GM19468 (cell line): ENCODE measurements around the gene SLC35F3.
"Not testable (repeated sequence)": the region's sequence is repeated elsewhere in the genome, so short reads cannot be mapped to it uniquely, and the experiment has no call there.

Source experiments
- ATAC-seq: cut with Tn5 transposase; IDR thresholded peaks from one replicate; pipeline ENCODE4 v1.9.1; 2021; ENCODE audit warnings: mild to moderate bottlenecking, moderate library complexity, moderate number of reproducible peaks; ENCODE audit not compliant: unreplicated experiment; ENCODE audit errors: extremely low read depth

SLC35F3 gene

GRCh38 chr1:234169161-234169849, 264.8 kb downstream of the SLC35F3 start:
- ATAC-seq = no peak

- no peak for ATAC-seq
These were observed 265.6 kb downstream of the SLC35F3 start for GRCh38 chr1:234170067-234170466.

- no peak for ATAC-seq
These were observed 266.1 kb downstream of the SLC35F3 start for GRCh38 chr1:234170622-234171021.

DNA sequence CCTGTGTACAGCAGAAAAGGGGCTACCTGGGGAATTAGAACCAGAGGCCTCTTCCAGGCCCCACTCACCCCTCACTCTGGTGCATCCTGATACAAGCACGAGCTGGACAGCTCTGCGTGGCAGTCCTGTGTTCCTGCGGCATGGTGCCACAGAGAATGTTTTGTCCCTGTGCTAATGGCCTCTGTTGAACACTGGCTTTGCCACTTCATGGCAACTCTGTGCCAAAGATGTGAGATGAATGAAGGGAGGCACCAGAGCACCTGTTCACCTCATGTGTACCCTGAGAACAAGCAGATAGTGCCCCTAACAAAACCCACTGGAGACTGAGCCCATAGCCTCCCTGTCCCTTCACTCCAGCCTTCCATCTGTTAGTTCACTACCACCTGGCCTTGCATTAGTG, 269.5 kb downstream of the SLC35F3 start:
- no peak for ATAC-seq

- ATAC-seq = no peak
These were observed 270.9 kb downstream of the SLC35F3 start for GRCh38 chr1:234175363-234175762.

DNA sequence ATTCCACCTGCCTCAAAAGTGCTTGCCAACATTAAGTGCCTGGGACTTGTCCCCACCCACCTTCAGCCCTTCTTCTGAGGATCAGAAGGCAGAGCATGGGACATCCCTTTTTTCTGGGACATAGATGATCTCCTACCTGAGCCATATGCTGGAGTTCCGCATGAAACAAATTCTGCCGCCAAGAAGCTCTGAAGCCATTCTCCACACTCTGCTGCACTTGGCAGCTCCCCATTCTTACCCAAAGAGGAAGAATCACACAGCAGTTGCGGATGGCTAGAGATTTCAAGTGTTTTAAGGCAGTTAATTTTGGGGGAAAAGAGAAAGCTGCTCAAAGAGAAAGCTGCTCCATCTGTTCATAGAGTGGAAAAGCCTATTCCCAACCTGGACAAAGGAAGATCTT, 271.5 kb downstream of the SLC35F3 start:
- no peak for ATAC-seq

GRCh38 chr1:234176847-234177246, 272.4 kb downstream of the SLC35F3 start:
- not testable (repeated sequence) for ATAC-seq

- ATAC-seq = no peak
These were observed 281.0 kb downstream of the SLC35F3 start for GRCh38 chr1:234185438-234185837.

DNA sequence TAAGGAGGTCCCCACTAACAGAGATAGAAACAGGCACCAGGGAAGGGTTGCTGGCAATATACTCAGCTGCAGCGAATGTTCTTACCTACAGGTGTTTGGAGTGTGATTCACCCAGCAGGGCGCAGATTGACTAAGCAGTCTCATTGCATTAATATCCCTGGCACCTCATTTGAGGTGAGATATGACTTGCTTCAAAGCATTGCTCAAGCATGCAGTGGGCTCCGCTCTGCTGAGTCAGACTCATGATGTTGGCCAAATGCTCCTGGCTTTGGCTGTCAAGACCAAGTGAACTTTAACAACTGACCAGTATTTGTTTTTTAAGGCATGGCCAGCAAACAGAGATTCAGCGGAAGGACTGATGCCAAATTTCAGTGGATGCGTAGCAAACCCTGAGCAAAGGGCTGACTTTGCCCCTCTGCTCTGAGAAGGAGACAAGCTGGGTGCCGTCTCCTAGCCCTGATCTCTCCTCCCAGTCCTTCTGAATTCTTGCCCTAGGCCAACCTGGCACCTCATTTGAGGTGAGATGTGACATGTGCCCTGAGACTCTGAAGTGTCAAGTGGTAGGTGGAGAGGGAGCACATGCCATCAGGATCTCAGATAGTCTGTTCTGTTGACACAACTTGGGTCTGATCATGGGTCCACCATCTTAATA, 281.7 kb downstream of the SLC35F3 start:
- no peak for ATAC-seq

DNA sequence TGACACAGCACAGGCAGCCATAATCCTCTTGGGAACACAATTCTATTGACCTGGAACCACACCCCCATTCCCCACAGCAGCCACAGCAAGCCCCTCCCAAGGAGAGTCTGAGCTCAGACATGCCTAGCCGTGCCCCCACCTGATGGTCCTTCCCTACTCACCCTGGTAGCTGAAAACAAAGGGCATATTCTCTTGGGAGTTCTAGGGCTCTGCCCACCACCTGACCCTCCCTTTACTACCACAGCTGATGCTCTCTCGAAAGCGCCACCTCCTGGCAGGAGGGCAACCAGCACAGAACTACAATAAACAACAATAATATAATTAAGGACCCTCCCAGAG, 283.9 kb downstream of the SLC35F3 start:
- no peak for ATAC-seq

DNA sequence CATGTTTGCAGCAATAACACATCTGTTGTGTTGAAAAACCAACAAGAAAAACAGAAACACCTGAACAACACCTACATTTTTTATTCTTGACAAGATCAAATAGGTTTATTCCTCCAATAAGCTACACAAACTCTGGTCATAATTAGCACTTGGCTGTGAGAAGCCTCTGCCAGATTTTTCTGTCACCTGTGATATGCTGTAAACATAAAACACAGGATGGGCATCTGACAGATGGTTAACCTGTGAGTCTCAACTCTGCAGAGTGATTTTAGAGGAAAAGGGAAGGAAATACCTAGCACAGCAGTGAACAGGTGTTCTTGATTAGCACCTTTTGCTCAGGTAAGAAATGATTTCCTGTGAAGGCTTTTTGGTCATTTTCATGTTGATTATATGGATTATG, 293.4 kb downstream of the SLC35F3 start:
- ATAC-seq = no peak

DNA sequence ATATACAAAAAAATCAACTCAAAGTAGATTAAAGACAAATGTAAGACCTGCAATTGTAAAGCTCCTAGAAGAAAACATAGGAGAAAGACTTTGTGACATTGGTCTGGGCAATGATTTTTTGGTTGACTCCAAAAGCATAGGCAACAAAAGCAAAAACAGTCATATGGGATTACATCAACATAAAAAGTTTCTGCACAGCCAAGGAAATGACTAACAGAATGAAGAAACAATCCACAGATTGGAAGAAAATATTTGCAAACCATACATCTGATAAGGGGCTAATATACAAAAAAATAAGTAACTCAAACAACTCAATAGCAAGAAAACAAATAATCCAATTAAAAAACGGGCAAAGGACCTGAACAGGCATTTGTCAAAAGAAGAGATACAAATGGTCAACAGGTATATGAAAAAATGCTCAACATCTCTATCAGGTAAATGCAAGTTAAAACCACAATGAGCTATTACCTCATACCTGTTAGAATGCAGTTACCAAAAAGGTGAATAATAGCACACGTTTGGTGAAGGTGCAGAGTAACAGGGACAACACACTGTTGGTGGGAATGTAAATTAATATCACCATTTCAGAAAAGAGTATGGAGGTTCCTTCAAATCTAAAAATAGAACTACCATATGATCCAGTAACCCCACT, 295.1 kb downstream of the SLC35F3 start:
- ATAC-seq = no peak

DNA sequence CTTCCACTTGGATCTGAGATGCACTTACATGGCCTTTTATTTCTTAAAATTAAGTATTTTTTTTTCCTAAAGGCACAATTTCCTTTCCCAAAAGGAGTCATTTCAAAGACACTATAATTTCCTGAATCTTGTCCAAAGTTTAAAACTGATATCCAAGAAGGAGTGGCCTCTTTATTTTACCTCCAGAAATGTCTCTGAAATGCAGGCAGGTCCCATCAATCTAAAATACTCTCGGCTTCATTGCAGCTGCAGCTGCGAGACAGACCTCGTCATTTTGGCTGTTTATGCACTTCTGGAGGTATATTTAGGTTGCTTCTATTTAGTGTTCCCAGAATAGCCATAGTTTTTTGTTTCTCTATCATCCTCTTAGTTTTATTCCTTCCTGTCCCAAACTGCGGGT, 296.1 kb downstream of the SLC35F3 start:
- ATAC-seq = no peak

GRCh38 chr1:234201600-234201999, 297.1 kb downstream of the SLC35F3 start:
- no peak for ATAC-seq

- no peak for ATAC-seq
These were observed 301.5 kb downstream of the SLC35F3 start for GRCh38 chr1:234205966-234206365.

GRCh38 chr1:234206651-234207284, 302.3 kb downstream of the SLC35F3 start:
- ATAC-seq = no peak

GRCh38 chr1:234208351-234208750, 303.9 kb downstream of the SLC35F3 start:
- ATAC-seq = no peak

DNA sequence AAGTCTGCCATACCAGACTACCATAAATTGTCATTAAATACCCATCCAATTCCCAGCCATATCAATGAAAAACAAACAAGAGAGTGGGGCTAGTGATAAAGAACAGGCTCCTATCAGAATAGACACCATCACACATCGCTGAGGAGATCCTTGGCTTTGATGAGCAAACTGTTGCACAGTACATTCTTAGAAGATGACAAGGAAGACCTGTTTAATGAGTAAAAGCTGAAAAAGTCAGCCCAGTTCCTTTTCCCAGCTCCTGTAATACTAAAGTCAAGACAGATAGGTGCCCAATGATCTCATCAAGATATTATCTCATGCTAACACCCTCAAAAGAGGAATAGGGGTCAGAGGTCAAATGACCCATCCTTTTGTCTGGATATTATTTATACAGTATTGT, 304.3 kb downstream of the SLC35F3 start:
- ATAC-seq = no peak

DNA sequence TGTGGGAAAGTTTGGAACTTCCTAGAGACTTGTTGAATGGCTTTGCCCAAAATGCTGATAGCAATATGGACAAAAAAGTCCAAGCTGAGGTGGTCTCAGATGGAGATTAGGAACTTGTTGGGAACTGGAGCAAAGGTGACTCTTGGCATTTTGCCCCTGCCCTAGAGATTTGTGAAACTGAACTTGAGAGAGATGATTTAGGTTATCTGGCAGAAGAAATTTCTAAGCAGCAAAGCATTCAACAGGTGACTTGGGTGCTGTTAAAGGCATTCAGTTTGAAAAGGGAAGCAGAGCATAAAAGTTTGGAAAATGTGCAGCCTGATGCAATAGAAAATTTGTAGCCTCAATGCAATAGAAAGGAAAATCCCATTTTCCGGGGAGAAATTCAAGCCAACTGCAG, 306.0 kb downstream of the SLC35F3 start:
- not testable (repeated sequence) for ATAC-seq

GRCh38 chr1:234211855-234212254, 307.4 kb downstream of the SLC35F3 start:
- not testable (repeated sequence) for ATAC-seq
